HPDE6-E6E7 (cell line): ENCODE data around the gene ERFL.
A peak's percentile ranks its signal among the peaks of the same experiment; 100 is the strongest.

Experiments
- DNase-seq: peaks from one replicate; pipeline ENCODE4 v3.0.0; 2011; ENCODE audit warnings: missing footprints; ENCODE audit errors: extremely low spot score

The ERFL gene

GRCh38 chr19:41859618-41860418 is 68.4 kb downstream of the ERFL start, which contains the start of gene RPS19:
Gene RPS19, plus strand, starts transcription at chr19:41860255. Its CDS starts 520 bp downstream, at chr19:41860775.
- DNase-seq, result peak; percentile 95

DNA sequence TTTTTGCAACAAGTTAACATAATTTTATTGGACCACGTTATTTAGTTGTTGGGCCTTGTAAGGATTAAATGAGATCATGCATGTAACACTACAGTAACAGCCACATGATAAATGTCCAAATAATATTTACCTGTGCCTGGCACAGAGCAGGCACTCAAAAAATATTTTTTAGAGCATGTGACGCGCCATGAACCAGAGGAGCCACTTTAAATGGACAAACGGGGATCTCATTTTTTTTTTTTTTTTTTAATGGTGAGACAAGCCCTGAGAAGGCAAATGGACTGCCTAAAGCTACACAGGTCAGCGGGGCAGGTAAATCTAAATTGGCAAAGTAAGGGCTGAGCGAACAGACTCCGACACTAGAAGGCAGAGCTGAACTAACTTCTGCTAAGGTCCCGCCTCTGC is 69.0 kb downstream of the ERFL start:
- DNase-seq, result no peak
